H1 (cell line): Measurements from ENCODE around the gene CLEC16A. TPM values are rescaled to one million over a fixed set of nuclear protein-coding genes. Genes with fewer than 3 reads are reported as not detected.

Source experiments
- CTCF ChIA-PET: fragments of 300-600 bp; sonication (Branson Sonifier 250); formaldehyde crosslinking; loops from one replicate; lab custom pipeline; 2021; ENCODE audit not compliant: partially characterized antibody; lab: Charles Lee
- POLR2A ChIA-PET: fragments of 300-600 bp; sonication (Branson Sonifier 250); formaldehyde crosslinking; loops from one replicate; lab custom pipeline; 2021; ENCODE audit warnings: inconsistent platforms; ENCODE audit not compliant: partially characterized antibody; lab: Charles Lee
- DNase-seq, 2 experiments: peaks; one replicate each; pipeline versions ENCODE4 v3.0.0 to v3.0.0-alpha.2; 2010 to 2022; ENCODE audit warnings: low spot score in 2 of 2, low read depth in 1 of 2, mixed read lengths in 1 of 2
- FAIRE-seq: peaks from 2 replicates; lab custom pipeline; 2011; peaks lifted over from hg19 to GRCh38; lab: Jason Lieb, UNC
- H2AFZ ChIP-seq: 2 replicates; pipeline ENCODE4 v1.8.1; 2012; ENCODE audit warnings: low read length, inconsistent platforms
- H2AK5ac ChIP-seq: 2 replicates; pipeline ENCODE4 v1.6.1; 2013; ENCODE audit warnings: low read depth, low read length
- H2BK120ac ChIP-seq: replicated peaks from 2 replicates; pipeline ENCODE3; 2013; ENCODE audit warnings: low read depth, low read length, inconsistent platforms
- H2BK12ac ChIP-seq: 2 replicates; pipeline ENCODE4 v1.6.1; 2013; ENCODE audit warnings: low read depth, low read length
- H2BK15ac ChIP-seq: 2 replicates; pipeline ENCODE4 v1.6.1; 2013; ENCODE audit warnings: low read length
- H2BK20ac ChIP-seq: 2 replicates; pipeline ENCODE4 v1.6.1; 2013; ENCODE audit warnings: low read length
- H2BK5ac ChIP-seq: 2 replicates; pipeline ENCODE4 v1.6.1; 2013; ENCODE audit warnings: low read depth, low read length
- H3K14ac ChIP-seq: 2 replicates; pipeline ENCODE4 v1.6.1; 2013; ENCODE audit warnings: inconsistent platforms; ENCODE audit not compliant: insufficient read length
- H3K18ac ChIP-seq: 2 replicates; pipeline ENCODE4 v1.6.1; 2013; ENCODE audit warnings: low read length; ENCODE audit errors: extremely low read depth
- H3K23ac ChIP-seq: 2 replicates; pipeline ENCODE4 v1.6.1; 2013; ENCODE audit warnings: inconsistent platforms; ENCODE audit not compliant: insufficient read length
- H3K23me2 ChIP-seq: 2 replicates; pipeline ENCODE4 v1.6.1; 2013; ENCODE audit warnings: low read depth, low read length
- H3K27ac ChIP-seq: 2 replicates; pipeline ENCODE4 v1.6.1; 2011; ENCODE audit warnings: low read depth, low read length, inconsistent platforms
- H3K27me3 ChIP-seq, 4 experiments: replicated peaks in 1 of 4; 1 replicate in 1 of 4; 2 replicates in 3 of 4; pipeline versions ENCODE4 v1.6.1 to v1.8.1; 2011 to 2013; ENCODE audit warnings: low read length in 3 of 4, mild to moderate bottlenecking in 3 of 4, inconsistent platforms in 2 of 4, mixed read lengths in 2 of 4, moderate library complexity in 1 of 4; ENCODE audit not compliant: control insufficient read depth in 3 of 4, insufficient read depth in 3 of 4; ENCODE audit errors: extremely low read depth in 1 of 4
- H3K36me3 ChIP-seq, 4 experiments: 2 replicates each; pipeline versions ENCODE4 v1.6.1 to v1.8.1; 2011 to 2013; ENCODE audit warnings: mild to moderate bottlenecking in 4 of 4, low read length in 3 of 4, moderate library complexity in 2 of 4, control low read depth in 1 of 4, inconsistent platforms in 1 of 4; ENCODE audit not compliant: insufficient read depth in 4 of 4, control insufficient read depth in 2 of 4
- H3K4ac ChIP-seq: replicated peaks from 2 replicates; pipeline ENCODE3; 2013; ENCODE audit warnings: low read length, low read depth, mixed read lengths, inconsistent platforms; ENCODE audit not compliant: insufficient read length
- H3K4me1 ChIP-seq, 4 experiments: replicated peaks in 1 of 4; 1 replicate in 1 of 4; 2 replicates in 3 of 4; pipeline versions ENCODE4 v1.6.1 to v1.8.1; 2011 to 2013; ENCODE audit warnings: low read length in 3 of 4, inconsistent platforms in 2 of 4, mixed read lengths in 1 of 4; ENCODE audit not compliant: insufficient read depth in 4 of 4, control insufficient read depth in 3 of 4
- H3K4me2 ChIP-seq, 2 experiments: 2 replicates each; pipeline versions ENCODE4 v1.6.1 to v1.8.1; 2011 to 2013; ENCODE audit warnings: low read depth in 2 of 2, low read length in 2 of 2, control low read depth in 1 of 2, inconsistent platforms in 1 of 2, mild to moderate bottlenecking in 1 of 2; ENCODE audit not compliant: insufficient read depth in 1 of 2
- H3K4me3 ChIP-seq, 4 experiments: fragments of 200-600, 300-600 bp in 1 of 4; sonication (generic), shearing (Covaris generic), sonication (Bioruptor Twin) in 1 of 4; 2 replicates each; pipeline versions ENCODE4 v1.5.1 to v1.8.1; 2011 to 2016; ENCODE audit warnings: low read length in 4 of 4, low read depth in 3 of 4, control low read depth in 2 of 4, inconsistent platforms in 2 of 4, mild to moderate bottlenecking in 2 of 4, mixed read lengths in 1 of 4, moderate library complexity in 1 of 4; ENCODE audit not compliant: insufficient read depth in 2 of 4; ENCODE audit errors: extremely low read depth in 1 of 4
- H3K56ac ChIP-seq: replicated peaks from 2 replicates; pipeline ENCODE3; 2013; ENCODE audit warnings: low read depth, mild to moderate bottlenecking, mixed read lengths, low read length, inconsistent platforms; ENCODE audit not compliant: insufficient read length
- H3K79me1 ChIP-seq: 2 replicates; pipeline ENCODE4 v1.6.1; 2013; ENCODE audit warnings: low read depth, low read length, control low read depth
- H3K79me2 ChIP-seq, 2 experiments: 2 replicates each; pipeline versions ENCODE4 v1.6.1 to v1.8.1; 2012 to 2013; ENCODE audit warnings: low read length in 2 of 2, mild to moderate bottlenecking in 2 of 2, inconsistent platforms in 1 of 2; ENCODE audit not compliant: insufficient read depth in 2 of 2, control insufficient read depth in 1 of 2
- H3K9ac ChIP-seq, 4 experiments: replicated peaks in 1 of 4; 1 replicate in 1 of 4; 2 replicates in 3 of 4; pipeline versions ENCODE4 v1.6.1 to v1.8.1; 2011 to 2013; ENCODE audit warnings: low read depth in 3 of 4, low read length in 3 of 4, control low read depth in 2 of 4, mild to moderate bottlenecking in 2 of 4, moderate library complexity in 2 of 4, inconsistent platforms in 1 of 4; ENCODE audit errors: extremely low read depth in 1 of 4
- H3K9me3 ChIP-seq, 2 experiments: 2 replicates each; pipeline versions ENCODE4 v1.6.1 to v1.8.1; 2012 to 2013; ENCODE audit warnings: mild to moderate bottlenecking in 2 of 2, moderate library complexity in 2 of 2, control low read depth in 1 of 2, inconsistent platforms in 1 of 2, low read depth in 1 of 2, low read length in 1 of 2, mixed read lengths in 1 of 2; ENCODE audit not compliant: insufficient read depth in 2 of 2
- H4K20me1 ChIP-seq, 2 experiments: replicated peaks in 1 of 2; 2 replicates each; pipeline versions ENCODE3 to v1.8.1; 2011 to 2013; ENCODE audit warnings: inconsistent platforms in 2 of 2, low read length in 2 of 2, mild to moderate bottlenecking in 1 of 2; ENCODE audit not compliant: insufficient read depth in 2 of 2, control insufficient read depth in 1 of 2
- H4K5ac ChIP-seq: 2 replicates; pipeline ENCODE4 v1.6.1; 2013; ENCODE audit warnings: low read length, low read depth, mixed read lengths, inconsistent platforms; ENCODE audit not compliant: insufficient read length
- H4K8ac ChIP-seq: 2 replicates; pipeline ENCODE4 v1.8.0; 2013; ENCODE audit warnings: mild to moderate bottlenecking, moderate library complexity, low read length, inconsistent platforms; ENCODE audit not compliant: insufficient read depth; ENCODE audit errors: extremely low read depth
- H4K91ac ChIP-seq: replicated peaks from 2 replicates; pipeline ENCODE3; 2013; ENCODE audit warnings: low read length, mixed read lengths, inconsistent platforms; ENCODE audit not compliant: insufficient read length
- BACH1 ChIP-seq: IDR thresholded peaks from 2 replicates; pipeline ENCODE4 v1.6.1; 2012; ENCODE audit warnings: low read length, improper control_type of control experiment
- CREB1 ChIP-seq: IDR thresholded peaks from 2 replicates; pipeline ENCODE4 v1.6.1; 2012; ENCODE audit warnings: inconsistent platforms
- E2F6 ChIP-seq: IDR thresholded peaks from 2 replicates; pipeline ENCODE4 v1.6.1; 2012; ENCODE audit warnings: inconsistent platforms
- JUND ChIP-seq: IDR thresholded peaks from 2 replicates; pipeline ENCODE4 v1.6.1; 2011; ENCODE audit warnings: mild to moderate bottlenecking, improper control_type of control experiment, low read length
- KDM1A ChIP-seq: fragments of 200-600, 300-600 bp; sonication (generic); IDR thresholded peaks from 2 replicates; pipeline ENCODE4 v1.7.1; 2016; ENCODE audit warnings: mild to moderate bottlenecking, low read length, borderline replicate concordance
- KDM4A ChIP-seq: IDR thresholded peaks from one replicate; pipeline ENCODE4 v1.7.1; 2012; ENCODE audit warnings: low read depth, mild to moderate bottlenecking, moderate library complexity, low read length, inconsistent platforms; ENCODE audit not compliant: severe bottlenecking
- MAFK ChIP-seq: IDR thresholded peaks from 2 replicates; pipeline ENCODE4 v1.6.1; 2012; ENCODE audit warnings: low read depth, mild to moderate bottlenecking, improper control_type of control experiment, low read length
- RAD21 ChIP-seq, 2 experiments: IDR thresholded peaks in 1 of 2; conservative IDR thresholded peaks in 1 of 2; 2 replicates each; pipeline ENCODE4 v1.6.1; 2011; ENCODE audit warnings: low read depth in 2 of 2, low read length in 2 of 2, improper control_type of control experiment in 1 of 2, inconsistent platforms in 1 of 2, mild to moderate bottlenecking in 1 of 2, moderate library complexity in 1 of 2
- RXRA ChIP-seq: IDR thresholded peaks from 2 replicates; pipeline ENCODE4 v1.6.1; 2011; ENCODE audit warnings: low read depth, mild to moderate bottlenecking, low read length, moderate library complexity; ENCODE audit not compliant: insufficient read depth
- SP1 ChIP-seq: IDR thresholded peaks from 2 replicates; pipeline ENCODE4 v1.6.1; 2011; ENCODE audit warnings: low read depth, low read length
- TCF12 ChIP-seq: IDR thresholded peaks from 2 replicates; pipeline ENCODE4 v1.6.1; 2011; ENCODE audit warnings: low read depth, mild to moderate bottlenecking, low read length
- WGBS, 2 experiments: shearing (Covaris generic) in 1 of 2; methylation state at CpG; one replicate each; pipeline versions ENCODE4 v1.1.6 to v1.1.7; 2013 to 2015; ENCODE audit warnings: low lambda C conversion rate in 2 of 2, mixed read lengths in 2 of 2, inconsistent platforms in 1 of 2, low coverage in 1 of 2, missing lambda C conversion rate in 1 of 2; ENCODE audit not compliant: insufficient replicate concordance in 2 of 2, insufficient coverage in 1 of 2, insufficient read length in 1 of 2; ENCODE audit errors: extremely low coverage in 1 of 2, missing lambda C conversion rate in 1 of 2; 5-methylcytosine and 5-hydroxymethylcytosine counted together
- polyA plus RNA-seq, 7 experiments: library from polyadenylated mRNA; depleted of rRNA in 3 of 7; stranded (reverse) in 5 of 7; unstranded in 2 of 7; fragments of >200 nt in 5 of 7; fragments of 200-250 nt in 2 of 7; gene quantifications; 1 replicate in 5 of 7; 2 replicates in 1 of 7; 4 replicates in 1 of 7; pipeline versions ENCODE4 v1.2.1 to v1.2.3, GENCODE V29; 2011 to 2013; ENCODE audit warnings: missing spikeins in 2 of 7, mixed read lengths in 2 of 7
- total RNA-seq: library from RNA; stranded (reverse); fragmentation: NEBNext Ultra II Directional; extraction: Animal tissue kit (Norgen Biotek cat#: 25700); gene quantifications from 2 replicates; pipeline ENCODE4 v1.2.1, GENCODE V29; 2021

Gene CLEC16A
- total and polyA plus RNA-seq, 2 of the 8 experiments (the other 6 are each of a cell fraction or from before 2014, with no cell fraction given): 7.6 to 19.3 TPM

GRCh38 chr16:11201498-11202259 is 257.3 kb downstream of the CLEC16A start:
- 55% methylated on average over 15 of the region's 15 CpGs; no CpG with 5 or more reads in 1 of the 2 experiments for WGBS, 2 experiments
- peak overlapping the region; percentile 81; the same call in 1 of the 2 replicates for H2BK5ac ChIP-seq
- H2AFZ ChIP-seq: no peak overlapping the region
- no peak overlapping the region for H3K23ac ChIP-seq
- H3K4me2 ChIP-seq: peak overlapping the region; percentile 35 to 43; a peak in 2 of 4 replicates
- no peaks in the 10 kb centered on the region for H4K20me1 ChIP-seq
- H3K79me2 ChIP-seq: no peaks in the 10 kb centered on the region
- H4K91ac ChIP-seq: peak overlapping the region; percentile 47
- H2AK5ac ChIP-seq: 0 out of 2 replicates have a peak overlapping the region, but pooled peaks have one; percentile 48
- H3K18ac ChIP-seq: peak overlapping the region; percentile 48; the same call in 1 of the 2 replicates
- H3K14ac ChIP-seq: no peak overlapping the region
- H3K4me3 ChIP-seq: peak overlapping the region in 1 of 4 experiments; percentile 14; a peak in 3 of 8 replicates
- no peak overlapping the region for H3K9ac ChIP-seq
- peak overlapping the region; percentile 90; the same call in 1 of the 2 replicates for H2BK20ac ChIP-seq
- peak in 1 of 2 experiments; percentile 65 for DNase-seq
- no peaks in the 10 kb centered on the region for H3K79me1 ChIP-seq
- no peak overlapping the region for H3K27ac ChIP-seq
- H2BK120ac ChIP-seq: no peak overlapping the region
- ChIA-PET POLR2A (interaction anchor here (1.3 to 3.6 kb wide), 3 partner anchors 10 to 54 kb away, joined by 3 to 20 read pairs (median 7); partner anchors contain the start of gene SOCS1), CTCF (interaction anchor here (0.8 to 3.9 kb wide), 8 partner anchors 10 to 231 kb away, joined by 3 to 16 read pairs (median 4); partner anchors contain the start of gene SOCS1)
- H3K23me2 ChIP-seq: no peaks in the 10 kb centered on the region
- no peaks in the 10 kb centered on the region; a peak in 1 of 7 replicates for H3K27me3 ChIP-seq
- no peak for FAIRE-seq
- H4K5ac ChIP-seq: no peak overlapping the region
- H3K9me3 ChIP-seq: no peaks in the 10 kb centered on the region
- H2BK12ac ChIP-seq: peak overlapping the region; percentile 69; the same call in 1 of the 2 replicates
- no peak overlapping the region for H3K56ac ChIP-seq
- peak overlapping the region; percentile 81 for H2BK15ac ChIP-seq
- H3K4ac ChIP-seq: peak overlapping the region; percentile 46
- H3K36me3 ChIP-seq: no peaks in the 10 kb centered on the region
- no peak overlapping the region for H4K8ac ChIP-seq
- H3K4me1 ChIP-seq: peaks cover 7 to 30% (median 20%) of the 10 kb centered on the region in 4 experiments
- TF ChIP-seq RXRA (no peak), SP1 (no peak), TCF12 (peak; percentile 85), E2F6 (peak; percentile 64), BACH1 (peak; percentile 100), KDM1A (peak; percentile 86; the same call in 1 of the 2 replicates), KDM4A (no peak), RAD21 (IDR thresholded peaks at IDR 0.05 in 1 of 2, conservative IDR thresholded peaks at IDR 0.05 in 1 of 2; ENCODE audit: low read depth in 2 of 2, low read length in 2 of 2) (0 out of 4 replicates have a peak, but pooled peaks of 1 of the 2 experiments have one; percentile 3), CREB1 (peak; percentile 68), JUND (peak; percentile 24; the same call in 1 of the 2 replicates), MAFK (peak; percentile 97)
